Lower leg skin (tissue), 4 donors: ENCODE measurements around the gene RBM6. TPM values are rescaled to one million over a fixed set of nuclear protein-coding genes. Genes with fewer than 3 reads are reported as not detected.

Source experiments
- DNase-seq, 2 donors: peaks; one replicate each; pipeline ENCODE4 v3.0.0-alpha.2; 2019; ENCODE audit warnings: low spot score in 2 of 2
- H3K4me3 ChIP-seq: fragments of 200-600 bp; sonication (generic); 2 replicates; pipeline ENCODE4 v1.5.1; 2017; ENCODE audit warnings: mild to moderate bottlenecking, low read depth; ENCODE audit not compliant: poor library complexity, severe bottlenecking
- CTCF ChIP-seq, 3 donors: fragments of 450-650 bp; IDR thresholded peaks; one replicate each; pipeline ENCODE4 v1.5.1; 2016; ENCODE audit warnings: antibody characterized with exemption in 3 of 3, mild to moderate bottlenecking in 3 of 3, moderate library complexity in 2 of 3
- POLR2A ChIP-seq, 2 donors: fragments of 450-650 bp; IDR thresholded peaks; one replicate each; pipeline ENCODE4 v1.6.1; 2016 to 2017; ENCODE audit warnings: antibody characterized with exemption in 2 of 2, mild to moderate bottlenecking in 1 of 2, moderate library complexity in 1 of 2
- WGBS, 2 donors: methylation state at CpG; one replicate each; pipeline ENCODE4 v1.1.5; 2018; 5-methylcytosine and 5-hydroxymethylcytosine counted together
- intact Hi-C: fragments of 100-400 bp; cut with DNase I; formaldehyde crosslinking; loops from one replicate; pipeline ENCODE4 v1.15.0; 2023; ENCODE audit warnings: low total_unique reads
- total RNA-seq, 4 donors: library from RNA; depleted of rRNA; stranded (reverse); fragments of >200 nt; gene quantifications; one replicate each; pipeline ENCODE4 v1.1.0, GENCODE V29; 2016

Gene RBM6
- total RNA-seq, 4 donors from 2014 or later = 41.4 to 121 (median 54.7) TPM

GRCh38 chr3:50112462-50112861 lies 172.5 kb downstream of the RBM6 start:
- WGBS, 2 donors = 87 to 94% methylated on average over 3 of the region's 3 CpGs
- intact Hi-C loops = no loop called here
- TF ChIP-seq CTCF (IDR thresholded peaks at IDR 0.05) (no peak), POLR2A (IDR thresholded peaks at IDR 0.05) (no peak)
- H3K4me3 ChIP-seq = no peak overlapping the region
- no peak for DNase-seq

GRCh38 chr3:50117120-50117519 lies 177.2 kb downstream of the RBM6 start:
- intact Hi-C loops = no loop called here
- no peak for TF ChIP-seq CTCF (IDR thresholded peaks at IDR 0.05)
- no peak for TF ChIP-seq POLR2A (IDR thresholded peaks at IDR 0.05)
- DNase-seq = no peak
- 88 to 89% methylated on average over 8 of the region's 8 CpGs for WGBS, 2 donors
- no peak overlapping the region for H3K4me3 ChIP-seq

GRCh38 chr3:50118237-50118636 lies 178.3 kb downstream of the RBM6 start:
- no peak for DNase-seq
- intact Hi-C loops = no loop called here
- WGBS, 2 donors = 86 to 87% methylated on average over 10 of the region's 10 CpGs
- no peak for TF ChIP-seq CTCF (IDR thresholded peaks at IDR 0.05)
- no peak for TF ChIP-seq POLR2A (IDR thresholded peaks at IDR 0.05)
- H3K4me3 ChIP-seq = no peak overlapping the region

- intact Hi-C loops = loop anchor here (2.0 to 10.0 kb wide), 2 partner anchors 69 to 155 kb away; partner anchors contain the start of gene LSMEM2
- 73 to 82% methylated on average over 3 of the region's 3 CpGs for WGBS, 2 donors
- TF ChIP-seq CTCF (IDR thresholded peaks at IDR 0.05) = no peak
- TF ChIP-seq POLR2A (IDR thresholded peaks at IDR 0.05) = no peak
- no peak for DNase-seq
- H3K4me3 ChIP-seq = no peak overlapping the region
Observed at GRCh38 chr3:50119786-50120185, 179.8 kb downstream of the RBM6 start.

GRCh38 chr3:50120364-50121071 lies 180.6 kb downstream of the RBM6 start:
- 75 to 80% methylated on average over 10 of the region's 10 CpGs for WGBS, 2 donors
- intact Hi-C loops = loop anchor here (2.0 to 10.0 kb wide), 2 partner anchors 68 to 154 kb away; partner anchors contain the start of gene LSMEM2
- no peak for DNase-seq
- no peak overlapping the region for H3K4me3 ChIP-seq
- no peak for TF ChIP-seq POLR2A (IDR thresholded peaks at IDR 0.05)
- no peak for TF ChIP-seq CTCF (IDR thresholded peaks at IDR 0.05)
